ENCODE results near the gene MTX1.
A peak's percentile ranks its signal among the peaks of the same experiment; 100 is the strongest.
"Not testable (repeated sequence)": the region's sequence is repeated elsewhere in the genome, so short reads cannot be mapped to it uniquely, and the experiment has no call there.

MTX1 gene

DNA sequence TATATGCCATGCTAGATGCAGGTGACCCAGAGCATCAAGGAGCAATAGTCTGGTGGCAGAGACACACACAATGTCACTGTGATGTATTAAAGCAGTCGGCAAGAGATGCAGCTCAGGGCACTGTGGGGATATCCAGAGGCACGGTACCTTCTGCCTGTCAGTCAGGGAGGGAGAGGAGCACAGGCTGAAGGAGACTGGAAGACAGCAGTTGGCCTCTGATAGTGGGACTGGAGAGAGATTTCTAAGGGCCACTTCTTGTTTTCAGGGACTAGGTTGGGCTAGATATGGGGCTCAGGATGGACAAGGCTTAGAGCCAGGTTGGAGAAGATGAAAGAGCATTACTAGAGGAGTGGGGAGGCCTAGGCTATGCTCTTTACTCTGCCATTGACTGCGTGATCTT lies 22.8 kb downstream of the MTX1 start:
- DNase-seq (ENCODE audit: insufficient read length, low spot score); FAIRE-seq: not testable (repeated sequence)

DNA sequence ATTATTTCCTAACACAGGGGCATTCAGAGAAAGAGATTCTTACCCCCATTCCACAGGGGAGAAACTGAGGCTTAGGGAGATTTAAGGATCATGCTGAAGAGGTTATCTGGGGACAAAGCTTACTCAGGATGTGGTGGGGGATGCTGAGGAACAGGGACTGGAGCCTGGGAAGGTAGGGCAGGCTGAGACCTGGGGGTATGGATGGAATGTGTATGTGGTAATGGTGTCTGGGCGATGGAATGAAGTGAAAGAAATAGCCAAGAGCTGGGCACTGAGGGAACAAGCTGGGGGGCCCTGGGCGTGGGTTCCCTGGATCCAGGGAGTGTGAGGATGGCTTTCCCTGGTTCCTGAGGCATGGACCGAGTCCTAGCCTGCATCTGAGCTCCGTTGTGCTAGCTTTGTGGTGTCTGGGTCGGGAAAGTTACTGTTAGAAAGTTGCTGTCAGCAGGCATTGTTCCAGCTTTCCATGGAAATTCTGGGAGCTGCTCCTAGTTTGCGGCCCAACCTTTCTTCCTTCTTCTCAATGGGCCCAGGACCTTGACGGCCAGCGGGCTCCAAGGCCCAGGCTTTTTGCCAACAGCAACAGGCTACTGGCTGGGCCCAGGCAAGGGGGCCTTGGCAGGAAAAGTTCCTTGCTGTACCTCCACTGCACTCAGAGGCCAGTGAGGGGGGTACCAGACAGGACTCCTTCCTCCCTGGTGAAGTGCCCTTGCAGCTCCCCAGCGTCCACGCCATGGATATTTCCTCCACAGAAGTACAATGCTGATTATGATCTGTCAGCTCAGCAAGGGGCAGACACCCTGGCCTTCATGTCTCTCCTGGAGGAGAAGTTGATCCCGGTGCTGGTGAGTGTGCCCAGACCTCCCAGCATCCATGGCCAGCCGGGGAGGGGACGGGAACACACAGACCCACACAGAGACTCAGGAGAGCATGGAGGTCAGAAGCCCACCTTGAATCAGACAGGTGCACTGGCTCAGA lies 23.8 kb downstream of the MTX1 start:
- not testable (repeated sequence) for DNase-seq (ENCODE audit: insufficient read length, low spot score); FAIRE-seq

DNA sequence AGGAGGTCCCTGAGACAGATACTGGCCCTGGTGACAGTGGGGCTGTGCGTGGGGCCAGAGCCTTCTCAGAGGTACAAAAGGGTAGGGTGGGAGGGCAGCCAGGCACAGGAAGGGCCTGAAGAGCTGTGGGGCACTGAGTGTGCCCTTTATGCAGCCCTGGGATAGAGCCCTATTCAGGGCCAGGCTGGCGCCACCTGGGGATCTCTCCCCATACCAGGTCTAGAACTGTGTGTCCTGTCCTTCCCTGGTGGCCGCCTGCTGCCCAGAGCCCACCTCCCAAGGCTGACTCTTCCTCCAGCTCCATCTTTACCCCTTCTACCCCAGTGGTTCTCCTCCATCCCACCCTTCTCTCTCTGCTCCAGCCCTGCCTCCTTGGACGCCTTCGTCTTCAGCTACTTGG lies 25.0 kb downstream of the MTX1 start:
- FAIRE-seq; DNase-seq (ENCODE audit: insufficient read length, low spot score): not testable (repeated sequence)

DNA sequence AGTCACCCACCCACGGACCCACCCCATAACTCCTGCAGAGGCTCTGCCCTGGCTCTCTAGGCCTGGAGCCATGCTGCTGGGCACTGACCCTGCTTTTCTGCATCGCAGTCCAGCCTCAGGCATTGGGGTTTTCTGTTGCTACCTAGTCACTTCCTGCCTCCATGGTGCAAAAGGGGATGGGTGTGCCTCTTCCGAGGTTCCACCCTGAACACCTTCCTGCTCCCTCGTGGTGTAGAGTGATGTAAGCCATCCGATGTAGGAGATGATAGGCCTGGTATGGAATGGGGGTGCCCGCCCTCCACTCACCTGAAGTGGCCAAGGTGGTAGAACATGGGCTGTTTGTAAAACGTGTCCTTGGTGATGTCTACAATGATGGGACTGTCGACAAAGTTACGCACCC lies 26.9 kb downstream of the MTX1 start:
- DNase-seq (ENCODE audit: insufficient read length, low spot score); FAIRE-seq: not testable (repeated sequence)

DNA sequence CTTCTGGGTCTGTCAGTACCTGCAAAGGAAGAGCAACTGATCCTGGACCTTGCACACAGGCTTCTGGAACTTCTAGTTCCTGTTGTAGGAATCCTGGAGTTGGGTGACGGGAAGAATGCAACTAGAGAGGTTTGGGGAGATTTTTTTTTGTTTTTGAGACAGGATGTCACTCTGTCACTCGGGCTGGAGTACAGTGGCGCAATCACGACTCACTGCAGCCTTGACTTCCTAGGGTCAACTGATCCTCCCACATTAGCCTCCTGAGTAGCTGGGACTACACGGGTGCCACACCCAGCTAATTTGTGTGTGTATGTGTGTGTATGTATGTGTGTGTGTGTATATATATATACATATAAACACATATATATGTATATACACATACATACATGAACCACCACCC lies 28.0 kb downstream of the MTX1 start:
- DNase-seq (ENCODE audit: insufficient read length, low spot score) (no peak), FAIRE-seq (no peak)

DNA sequence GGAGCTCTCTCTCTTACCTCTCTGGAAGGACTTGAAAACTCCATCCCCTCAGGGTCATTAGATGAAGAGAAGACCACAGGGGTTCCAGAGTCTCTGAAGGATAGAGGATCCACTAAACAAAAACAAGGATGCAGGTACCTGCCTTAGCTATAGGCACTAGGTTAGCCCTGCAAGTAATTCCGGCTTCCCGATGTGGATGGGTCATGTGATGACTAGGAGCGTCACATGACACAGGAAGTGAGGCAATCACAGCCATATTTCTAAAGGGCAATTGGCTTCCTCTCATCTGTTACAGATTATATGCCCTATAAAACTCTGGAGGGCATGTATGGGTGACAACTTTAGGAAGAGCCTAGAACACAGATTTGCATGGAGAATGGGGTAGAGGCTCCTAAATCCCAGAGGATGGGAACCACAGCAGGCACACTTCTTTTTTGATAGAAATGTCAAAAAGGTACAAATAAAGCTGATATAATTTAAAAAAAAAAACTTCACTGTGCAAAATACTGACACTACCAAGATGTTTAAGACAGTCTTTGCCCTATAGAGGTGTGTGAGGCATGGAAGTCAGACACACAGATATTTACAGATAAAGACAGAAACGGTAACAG lies 32.7 kb downstream of the MTX1 start:
- FAIRE-seq (peak; percentile 83), DNase-seq (ENCODE audit: insufficient read length, low spot score) (no peak)

DNA sequence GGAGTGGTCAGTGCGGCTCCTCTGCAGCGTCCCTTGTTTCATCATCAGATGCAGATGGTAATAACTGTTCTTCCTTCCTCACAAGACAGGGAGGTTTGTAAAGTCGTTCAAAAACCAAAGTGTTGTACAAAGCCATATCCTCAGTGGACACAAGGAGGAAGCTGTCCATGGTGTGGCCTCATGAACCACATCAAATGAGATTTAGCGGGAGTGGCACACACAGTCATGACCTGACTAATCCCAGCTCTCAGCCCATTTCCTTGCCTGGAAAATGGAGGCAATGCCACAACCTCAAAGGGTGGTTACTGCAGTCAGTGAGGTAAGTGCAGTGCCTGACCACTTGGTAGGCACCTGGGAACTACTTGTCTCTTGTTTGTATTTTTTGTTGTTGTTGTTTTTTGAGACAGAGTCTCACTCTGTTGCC lies 33.4 kb downstream of the MTX1 start:
- DNase-seq (ENCODE audit: insufficient read length, low spot score) (no peak), FAIRE-seq (no peak)

DNA sequence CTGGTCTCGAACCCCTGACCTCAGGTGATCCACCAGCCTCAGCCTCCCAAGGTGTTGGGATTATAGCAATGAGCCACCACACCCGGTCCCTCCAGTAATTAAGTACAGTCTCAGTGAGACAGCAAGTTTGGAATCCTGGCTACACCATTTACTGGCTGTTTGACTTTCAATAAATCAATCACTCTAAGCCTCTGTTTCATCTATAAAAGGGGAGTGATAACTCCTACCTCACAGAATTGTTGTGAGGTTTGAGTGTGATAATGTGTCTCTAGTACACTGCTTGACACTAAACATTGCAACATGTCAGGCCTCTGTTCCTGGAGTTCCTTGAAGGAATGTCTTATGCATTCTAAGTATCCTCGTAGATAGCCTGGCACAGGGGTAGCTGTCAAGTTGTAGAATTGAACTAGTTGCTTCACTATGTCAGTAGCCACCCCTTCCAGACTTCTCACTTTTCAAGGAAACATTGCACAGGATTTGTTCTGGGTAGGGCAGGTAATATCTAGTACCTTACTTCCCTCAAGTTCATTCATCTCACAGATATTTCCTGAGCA lies 34.4 kb downstream of the MTX1 start:
- DNase-seq (ENCODE audit: insufficient read length, low spot score) (no peak), FAIRE-seq (no peak)

DNA sequence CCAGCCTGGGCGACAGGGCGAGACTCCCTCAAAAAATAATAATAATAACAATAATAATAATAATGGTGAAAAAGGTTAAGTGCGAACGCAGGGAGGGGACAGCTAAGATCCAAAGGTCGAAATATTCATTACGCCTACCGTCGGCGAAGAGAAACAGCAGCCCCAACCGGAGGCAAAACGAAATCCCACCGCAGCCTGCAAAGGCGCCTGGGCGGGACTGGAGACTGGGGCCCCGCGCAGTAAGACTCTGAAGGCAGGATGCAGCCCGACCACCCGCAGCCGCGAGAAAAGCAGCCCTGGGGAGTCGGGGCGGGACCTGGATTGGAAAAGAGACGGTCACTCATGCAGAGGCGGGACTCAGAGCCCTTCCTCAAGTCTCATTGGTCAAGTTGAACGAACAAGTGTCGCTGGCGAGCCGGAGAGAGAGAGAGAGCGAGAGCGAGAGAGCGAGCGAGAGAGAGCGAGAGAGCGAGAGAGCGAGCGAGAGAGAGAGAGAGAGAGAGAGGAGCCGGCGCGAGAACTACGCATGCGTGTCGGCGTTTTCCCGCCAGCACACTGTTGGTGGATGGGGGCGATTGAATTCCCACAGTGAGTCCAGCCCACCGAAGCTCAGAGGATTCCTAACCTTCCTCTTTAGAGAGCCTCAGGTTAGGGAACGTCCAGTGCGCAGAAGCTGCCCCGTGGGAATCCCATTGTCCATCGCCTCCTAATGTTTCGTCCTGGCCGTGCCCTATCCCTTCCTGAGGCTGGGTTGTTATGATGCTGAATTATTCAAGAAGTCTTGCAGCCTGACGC lies 36.1 kb downstream of the MTX1 start:
- DNase-seq (ENCODE audit: insufficient read length, low spot score) (peak; percentile 88), FAIRE-seq (peak; percentile 83)

DNA sequence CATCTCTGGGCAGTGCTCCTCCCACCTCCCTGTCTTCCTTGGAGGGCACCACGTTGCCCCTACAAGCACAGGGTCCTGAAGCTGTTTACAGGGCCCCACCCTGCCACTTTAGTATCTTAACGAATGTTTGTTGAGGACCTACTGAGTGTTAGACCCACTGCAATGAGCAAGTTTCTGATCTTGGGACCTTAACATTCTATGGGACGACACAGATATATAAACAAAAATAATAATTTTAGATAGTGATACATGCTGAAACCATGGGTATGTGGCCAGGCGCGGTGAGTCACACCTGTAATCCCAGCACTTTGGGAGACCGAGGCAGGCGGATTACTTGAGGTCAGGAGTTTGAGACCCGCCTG lies 36.6 kb downstream of the MTX1 start:
- no peak for FAIRE-seq

DNA sequence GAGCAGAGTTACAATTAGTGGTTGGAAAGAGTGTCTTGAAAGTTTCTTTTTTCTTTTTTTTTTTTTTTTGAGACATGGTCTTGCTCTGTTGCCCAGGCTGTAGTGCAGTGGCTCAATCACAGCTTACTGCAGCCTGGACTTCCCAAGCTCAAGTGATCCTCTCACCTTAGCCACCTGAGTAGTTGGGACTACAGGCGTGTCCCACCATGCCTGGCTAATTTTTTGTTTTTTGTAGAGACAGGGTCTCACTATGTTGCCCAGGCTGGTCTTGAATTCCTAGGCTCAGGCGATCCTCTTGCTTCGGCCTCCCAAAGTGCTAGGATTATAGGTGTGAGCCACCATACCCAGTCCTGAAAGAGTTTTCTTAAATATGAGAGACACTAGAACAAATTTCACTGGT lies 38.3 kb downstream of the MTX1 start:
- not testable (repeated sequence) for DNase-seq (ENCODE audit: insufficient read length, low spot score); FAIRE-seq

More for the DNA sequence above, 36.6 kb downstream of the MTX1 start:
- DNase-seq (ENCODE audit: insufficient read length, low spot score), result no peak

DNA sequence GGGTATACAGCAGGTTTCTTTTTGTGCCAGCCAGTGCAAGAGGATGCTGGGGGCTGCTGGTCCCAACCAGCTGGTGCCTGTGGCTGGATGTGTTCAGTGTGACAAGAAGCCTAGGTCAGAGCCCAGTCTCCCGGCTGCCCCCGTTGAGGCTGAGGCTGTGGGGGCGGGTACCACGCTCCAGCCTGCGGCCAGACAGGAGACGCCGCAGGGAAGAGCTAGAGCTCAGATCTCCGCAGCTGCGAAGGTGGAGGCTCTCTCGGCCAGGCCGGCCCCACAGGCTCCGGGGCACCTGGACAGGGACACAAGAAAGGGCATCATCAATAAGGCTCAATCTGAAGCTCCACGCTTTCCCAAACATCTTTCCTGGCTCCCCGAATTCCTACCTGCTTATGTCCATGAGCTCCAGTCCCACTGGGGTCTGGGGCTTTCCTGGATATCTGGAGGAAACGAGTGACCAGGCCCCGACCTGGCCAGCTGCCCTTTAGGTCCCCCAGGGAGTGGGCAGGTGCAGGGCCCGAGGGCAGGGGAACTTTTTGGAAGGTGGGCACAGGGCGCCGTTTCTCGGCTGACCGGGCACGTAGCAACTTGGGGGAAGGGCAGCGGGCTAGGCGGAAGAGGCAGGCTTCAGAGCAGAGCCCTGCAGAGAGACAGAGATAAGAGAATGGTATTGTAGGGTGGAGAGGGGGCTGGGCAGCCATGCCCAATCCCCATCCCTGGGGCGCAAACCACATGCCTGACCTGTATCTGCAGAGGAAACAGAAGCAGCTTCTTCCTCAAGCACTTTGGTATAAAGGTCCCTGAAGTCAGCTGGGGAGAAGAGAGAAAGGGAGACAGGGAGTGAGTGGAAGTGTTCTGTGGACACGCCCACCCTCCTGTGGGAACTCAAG lies 39.4 kb downstream of the MTX1 start:
- DNase-seq (ENCODE audit: insufficient read length, low spot score), result no peak
- FAIRE-seq, result no peak

DNA sequence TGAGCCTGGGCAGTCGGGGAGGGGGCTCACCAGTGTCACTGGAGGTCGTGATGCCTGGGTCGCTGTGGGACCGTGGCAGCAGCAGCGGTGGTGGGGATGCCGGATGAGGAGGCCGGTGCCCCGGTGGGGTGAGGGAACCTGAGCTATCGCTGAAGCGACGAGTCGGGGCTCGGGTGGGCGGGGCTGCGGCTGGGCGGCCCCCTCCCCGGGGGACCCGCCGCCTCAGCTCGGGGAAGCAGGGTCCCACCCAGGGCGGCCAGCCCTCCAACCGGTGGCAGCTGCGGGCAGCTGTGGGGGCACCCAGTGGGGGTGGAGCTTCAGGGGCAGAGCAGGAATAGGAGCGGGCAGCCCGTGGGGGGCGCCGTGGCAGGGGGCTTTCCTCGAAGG lies 41.7 kb downstream of the MTX1 start:
- FAIRE-seq (no peak), DNase-seq (ENCODE audit: insufficient read length, low spot score) (no peak)

DNA sequence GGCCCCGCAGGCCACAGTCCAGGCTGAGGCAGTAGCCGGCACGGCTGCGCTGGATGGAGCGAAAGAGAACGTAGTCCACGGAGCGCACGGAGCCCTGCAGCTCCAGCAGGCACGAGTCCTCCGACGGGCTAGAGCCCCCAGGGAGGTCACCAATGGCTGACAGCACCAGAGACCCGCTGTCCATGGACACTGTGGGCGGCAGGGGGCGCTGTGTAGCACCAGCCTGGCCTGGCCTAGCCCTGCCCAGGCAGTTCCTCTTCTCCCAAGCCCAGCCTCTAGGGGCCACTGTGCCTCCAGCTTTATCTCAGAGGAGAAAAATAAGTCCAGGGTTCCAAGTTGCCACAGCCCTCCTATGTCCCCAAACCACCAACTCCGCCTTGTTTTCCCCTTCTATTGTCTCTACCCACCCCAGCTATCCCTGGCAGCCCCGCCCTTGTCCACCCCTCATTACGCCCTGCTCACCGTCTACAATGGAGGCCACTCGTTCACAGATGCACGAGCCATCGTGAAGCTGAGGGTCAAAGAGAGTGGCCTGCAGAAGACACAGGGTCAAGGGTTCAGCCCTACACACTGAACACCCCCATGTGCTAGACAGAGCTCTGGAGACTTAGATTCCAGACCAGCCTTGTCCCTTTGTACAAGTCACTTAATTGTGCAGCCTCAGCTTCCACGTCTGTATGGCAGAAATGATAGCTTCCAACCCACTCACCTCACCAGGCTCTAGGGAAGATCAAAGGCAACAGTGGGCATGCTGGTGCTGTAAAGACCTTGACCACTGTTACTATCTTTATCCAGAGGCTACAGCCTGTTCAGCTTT lies 42.3 kb downstream of the MTX1 start:
- FAIRE-seq (peak; percentile 87), DNase-seq (ENCODE audit: insufficient read length, low spot score) (peak; percentile 98)

DNA sequence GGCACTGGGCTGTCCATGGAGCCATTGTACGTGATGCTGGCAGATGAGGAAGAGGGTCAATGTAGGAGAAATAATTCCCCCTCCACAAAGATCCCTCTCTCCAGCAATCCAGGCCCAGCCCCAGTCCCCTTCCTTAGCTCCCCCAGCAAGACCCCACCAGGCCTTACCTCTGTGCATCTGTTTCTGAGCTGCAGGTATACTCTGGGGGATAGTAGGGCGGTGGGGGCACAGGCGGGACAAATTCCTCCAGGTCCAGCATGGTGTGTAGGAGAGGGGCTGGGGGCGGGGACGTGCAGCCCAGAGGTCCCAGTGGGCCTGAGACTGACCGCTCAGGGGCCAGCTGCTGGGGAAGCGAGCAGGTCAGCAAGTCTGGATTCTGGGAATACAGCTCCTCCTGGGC lies 43.1 kb downstream of the MTX1 start:
- no peak for DNase-seq (ENCODE audit: insufficient read length, low spot score)
- no peak for FAIRE-seq

DNA sequence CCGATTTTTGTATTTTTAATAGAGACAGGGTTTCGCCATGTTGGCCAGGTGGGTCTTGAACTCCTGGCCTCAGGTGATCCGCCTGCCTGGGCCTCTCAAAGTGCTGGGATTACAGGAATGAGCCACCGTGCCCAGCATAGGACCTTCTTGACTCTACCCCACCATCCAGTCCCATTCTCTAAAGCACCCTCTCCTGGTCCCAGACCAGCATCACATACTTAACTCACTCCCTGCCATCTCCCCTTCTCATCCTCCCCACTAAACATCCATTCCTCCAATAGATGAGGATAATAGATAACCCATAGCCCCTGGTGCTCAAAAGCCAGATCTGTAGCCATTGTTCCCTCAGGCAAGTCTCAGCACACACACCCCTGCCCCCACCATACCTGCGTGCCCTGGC lies 44.7 kb downstream of the MTX1 start:
- FAIRE-seq (no peak), DNase-seq (ENCODE audit: insufficient read length, low spot score) (no peak)

DNA sequence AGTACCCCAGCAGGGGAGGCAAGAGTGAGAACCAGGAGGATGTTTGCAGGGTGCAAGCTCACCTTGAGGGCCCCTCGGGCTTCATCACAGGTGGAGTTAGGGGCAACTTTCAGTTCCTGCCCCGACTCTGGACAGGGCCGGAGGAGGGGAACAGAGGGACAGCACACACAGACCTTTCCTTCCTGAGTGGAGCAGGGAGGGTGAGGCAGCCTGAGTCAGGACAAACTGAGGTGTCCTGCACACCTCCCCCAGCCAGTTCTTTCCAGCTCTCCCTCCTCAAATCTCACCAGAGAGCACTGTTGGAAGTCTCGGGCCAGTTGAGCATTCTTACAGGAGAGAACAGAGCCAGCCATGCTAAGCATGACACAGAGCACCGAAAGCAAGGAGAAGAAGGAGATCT lies 45.3 kb downstream of the MTX1 start:
- DNase-seq (ENCODE audit: insufficient read length, low spot score) (no peak), FAIRE-seq (no peak)

DNA sequence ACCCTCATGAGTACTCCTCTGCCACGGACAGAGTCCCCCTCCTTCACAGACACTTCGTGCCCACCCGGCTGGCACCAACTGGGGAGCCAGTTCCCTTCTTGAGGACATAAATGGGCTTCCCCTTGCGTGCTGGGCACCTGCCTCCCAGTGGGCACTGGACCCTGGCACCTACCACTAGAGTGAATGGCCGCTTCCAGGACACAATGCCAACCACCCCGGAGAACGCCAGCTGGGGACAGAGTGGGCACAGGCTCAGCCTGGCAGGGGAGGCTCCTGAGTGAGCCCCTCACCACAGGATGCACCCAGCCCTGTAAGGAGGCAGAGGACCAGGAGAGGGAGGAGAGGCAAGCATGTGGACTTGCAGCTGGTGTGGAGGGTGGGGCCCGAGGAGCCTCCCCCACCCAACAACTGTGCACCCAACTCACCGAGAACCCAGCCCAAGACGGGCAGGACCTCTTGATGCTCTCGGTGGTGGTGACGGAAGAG lies 45.8 kb downstream of the MTX1 start:
- FAIRE-seq, result no peak
- no peak for DNase-seq (ENCODE audit: insufficient read length, low spot score)

DNA sequence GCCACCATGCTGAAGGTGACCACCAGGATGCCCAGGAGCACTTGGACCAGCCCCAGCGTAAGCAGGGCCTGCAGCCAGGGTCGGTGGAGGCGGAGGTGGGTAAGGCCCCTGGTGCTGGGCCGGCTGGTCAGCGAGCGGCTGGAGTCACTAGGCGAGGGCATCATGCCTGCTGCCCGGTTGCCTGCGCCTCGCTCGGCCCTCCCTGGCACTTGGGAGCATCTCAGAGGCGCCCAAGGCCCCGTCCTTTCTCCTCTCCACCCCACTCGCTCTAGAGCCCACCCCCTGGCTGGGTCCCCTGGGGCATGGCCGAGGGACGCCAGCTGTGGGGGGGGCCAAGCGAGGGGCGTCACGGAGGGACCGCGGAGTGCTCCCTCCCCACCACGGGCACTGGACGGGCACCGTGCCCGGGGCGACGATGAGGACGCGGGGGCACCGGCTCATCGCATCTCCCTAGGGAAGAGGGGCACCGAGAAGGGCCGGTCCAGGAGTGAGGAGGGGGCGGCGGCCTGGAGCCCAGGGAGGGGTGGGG lies 46.3 kb downstream of the MTX1 start:
- FAIRE-seq, result no peak
- no peak for DNase-seq (ENCODE audit: insufficient read length, low spot score)

Data from GM19239 (cell line).